ENCODE data around the gene ZBTB12. TPM values are rescaled to one million over a fixed set of nuclear protein-coding genes. Genes with fewer than 3 reads are reported as not detected.
"Not testable (repeated sequence)": the region's sequence is repeated elsewhere in the genome, so short reads cannot be mapped to it uniquely, and the experiment has no call there.

Gene ZBTB12
- total and polyA plus RNA-seq, 2 of the 4 experiments (the other 2 are of a cell fraction), result 2.0 to 8.5 TPM

DNA sequence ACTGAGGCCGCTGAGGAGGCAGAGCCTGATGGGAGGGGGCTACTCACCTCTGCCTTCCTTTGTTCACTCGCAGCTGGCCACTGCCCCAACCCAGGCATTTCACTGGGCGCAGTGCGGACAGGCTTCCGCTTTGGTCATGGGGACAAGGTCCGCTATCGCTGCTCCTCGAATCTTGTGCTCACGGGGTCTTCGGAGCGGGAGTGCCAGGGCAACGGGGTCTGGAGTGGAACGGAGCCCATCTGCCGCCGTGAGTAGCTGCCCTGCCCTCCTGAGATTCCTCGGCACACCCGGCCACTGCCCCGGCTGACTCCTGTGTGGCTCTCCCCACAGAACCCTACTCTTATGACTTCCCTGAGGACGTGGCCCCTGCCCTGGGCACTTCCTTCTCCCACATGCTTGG is 31.7 kb upstream of the ZBTB12 start:
- ATAC-seq (ENCODE audit: low read depth), result no peak
- in situ Hi-C loops (cut with MboI; ENCODE audit: low sequenced_read_pairs), result no loop called here
- no TSS peak for BruUV-seq (replicated peaks)

GRCh38 chr6:31932137-31932536 is 30.3 kb upstream of the ZBTB12 start:
- H3K4me1 ChIP-seq (ENCODE audit: control insufficient read depth, insufficient read depth, low read length); ATAC-seq (ENCODE audit: low read depth); H4K20me1 ChIP-seq (ENCODE audit: insufficient read depth, low read length); H2AK5ac ChIP-seq (ENCODE audit: low read depth, low read length); in situ Hi-C loops (cut with MboI; ENCODE audit: low sequenced_read_pairs); POLR2A ChIA-PET (ENCODE audit: unreplicated experiment); H3K27me3 ChIP-seq (ENCODE audit: control insufficient read depth, insufficient read depth, low read length); H3K23ac ChIP-seq (ENCODE audit: low read depth, low read length); H2AK9ac ChIP-seq (replicated peaks; ENCODE audit: low read depth, low read length, poor library complexity); H4K5ac ChIP-seq (ENCODE audit: low read depth, low read length); H3K18ac ChIP-seq (ENCODE audit: low read depth, low read length); H3K4me3 ChIP-seq (ENCODE audit: insufficient read depth, low read depth, low read length); H3K14ac ChIP-seq (replicated peaks; ENCODE audit: low read depth, low read length); H2BK5ac ChIP-seq (ENCODE audit: low read depth, low read length, poor library complexity, severe bottlenecking); H4K91ac ChIP-seq (ENCODE audit: insufficient read depth, low read depth, low read length); dilution Hi-C loops (cut with HindIII; ENCODE audit: low sequenced_read_pairs, unreplicated experiment); H4K8ac ChIP-seq (ENCODE audit: low read depth in 2 of 2, low read length in 2 of 2); DNase-seq; H2BK20ac ChIP-seq (ENCODE audit: low read depth, low read length); intact Hi-C loops (cut with micrococcal nuclease); H3K4ac ChIP-seq (ENCODE audit: low read depth, low read length); H3K9me3 ChIP-seq (ENCODE audit: control insufficient read depth, insufficient read depth, low read length); H2AFZ ChIP-seq (replicated peaks; ENCODE audit: low read length, poor library complexity); H3K36me3 ChIP-seq (ENCODE audit: control insufficient read depth, insufficient read depth, low read length); H3K4me2 ChIP-seq (ENCODE audit: low read depth, low read length); H3K9me1 ChIP-seq (ENCODE audit: insufficient read depth, low read length); H2BK120ac ChIP-seq (ENCODE audit: low read depth, low read length); H3K79me1 ChIP-seq (ENCODE audit: low read depth in 1 of 2, low read length in 2 of 2); BruUV-seq (replicated peaks); CTCF ChIA-PET; H3K56ac ChIP-seq (ENCODE audit: extremely low read depth, insufficient read depth, low read length); H3K27ac ChIP-seq (ENCODE audit: insufficient read depth, low read length); H2BK15ac ChIP-seq (ENCODE audit: low read depth, low read length); H3K9ac ChIP-seq (ENCODE audit: low read depth, low read length): not testable (repeated sequence)
- WGBS, 2 experiments (ENCODE audit: extremely low coverage in 2 of 2, insufficient read length in 1 of 2), result 95% methylated on average over 10 of the region's 32 CpGs; no CpG with 5 or more reads in 1 of the 2 experiments

More for the DNA sequence above, 31.7 kb upstream of the ZBTB12 start:
- H3K36me3 ChIP-seq (ENCODE audit: control insufficient read depth, insufficient read depth, low read length), result no peaks in the 10 kb centered on the region
- TF ChIP-seq RAD21 (IDR thresholded peaks at IDR 0.05; ENCODE audit: low read length), result no peak
- no peak for TF ChIP-seq CEBPB (IDR thresholded peaks at IDR 0.05; ENCODE audit: low read depth, low read length)
- TF ChIP-seq MAZ (IDR thresholded peaks at IDR 0.05; ENCODE audit: borderline replicate concordance, low read depth, low read length), result no peak
- no peak for TF ChIP-seq SMC3 (IDR thresholded peaks at IDR 0.05; ENCODE audit: low read depth, low read length)
- TF ChIP-seq MAFK (IDR thresholded peaks at IDR 0.05; ENCODE audit: low read depth, low read length), result no peak
- no peak for TF ChIP-seq RFX5 (IDR thresholded peaks at IDR 0.05; ENCODE audit: low read depth, low read length)
- H3K14ac ChIP-seq (replicated peaks; ENCODE audit: low read depth, low read length), result no peak overlapping the region
- no peak overlapping the region for H2BK5ac ChIP-seq (ENCODE audit: low read depth, low read length, poor library complexity, severe bottlenecking)
- H3K18ac ChIP-seq (ENCODE audit: low read depth, low read length), result no peak overlapping the region
- no peak overlapping the region for H2BK20ac ChIP-seq (ENCODE audit: low read depth, low read length)
- intact Hi-C loops (cut with micrococcal nuclease), result no loop called here
- H4K8ac ChIP-seq (ENCODE audit: low read depth in 2 of 2, low read length in 2 of 2), result no peak overlapping the region
- H3K4me3 ChIP-seq (ENCODE audit: insufficient read depth, low read depth, low read length), result no peak overlapping the region
- no peak overlapping the region for H3K4me2 ChIP-seq (ENCODE audit: low read depth, low read length)
- no peak overlapping the region for H2AK5ac ChIP-seq (ENCODE audit: low read depth, low read length)
- ChIA-PET POLR2A (ENCODE audit: unreplicated experiment) (no interaction called here), CTCF (no interaction called here)
- H4K91ac ChIP-seq (ENCODE audit: insufficient read depth, low read depth, low read length), result no peak overlapping the region
- H3K9me1 ChIP-seq (ENCODE audit: insufficient read depth, low read length), result no peaks in the 10 kb centered on the region
- no peak overlapping the region for H2AK9ac ChIP-seq (replicated peaks; ENCODE audit: low read depth, low read length, poor library complexity)
- no peaks in the 10 kb centered on the region for H4K20me1 ChIP-seq (ENCODE audit: insufficient read depth, low read length)
- no peak overlapping the region for H3K4ac ChIP-seq (ENCODE audit: low read depth, low read length)
- dilution Hi-C loops (cut with HindIII; ENCODE audit: low sequenced_read_pairs, unreplicated experiment), result no loop called here
- no peak overlapping the region for H2AFZ ChIP-seq (replicated peaks; ENCODE audit: low read length, poor library complexity)
- H4K5ac ChIP-seq (ENCODE audit: low read depth, low read length), result no peak overlapping the region
- no peak overlapping the region for H3K9ac ChIP-seq (ENCODE audit: low read depth, low read length)
- no peaks in the 10 kb centered on the region for H3K9me3 ChIP-seq (ENCODE audit: control insufficient read depth, insufficient read depth, low read length)
- no peak overlapping the region for H2BK120ac ChIP-seq (ENCODE audit: low read depth, low read length)
- H2BK15ac ChIP-seq (ENCODE audit: low read depth, low read length), result no peak overlapping the region
- H3K23ac ChIP-seq (ENCODE audit: low read depth, low read length), result no peak overlapping the region
- H3K27me3 ChIP-seq (ENCODE audit: control insufficient read depth, insufficient read depth, low read length), result peaks cover 8% of the 10 kb centered on the region
- no peaks in the 10 kb centered on the region for H3K79me1 ChIP-seq (ENCODE audit: low read depth in 1 of 2, low read length in 2 of 2)
- H3K56ac ChIP-seq (ENCODE audit: extremely low read depth, insufficient read depth, low read length), result no peak overlapping the region
- H3K27ac ChIP-seq (ENCODE audit: insufficient read depth, low read length), result no peak overlapping the region
- no peak for DNase-seq
- WGBS, 2 experiments (ENCODE audit: extremely low coverage in 2 of 2, insufficient read length in 1 of 2), result 85% methylated on average over 12 of the region's 19 CpGs; no CpG with 5 or more reads in 1 of the 2 experiments
- no peaks in the 10 kb centered on the region for H3K4me1 ChIP-seq (ENCODE audit: control insufficient read depth, insufficient read depth, low read length)

Data from IMR-90 (cell line).